Bronchial epithelial cell (primary cell): ENCODE results near the gene NUBPL. TPM values are rescaled to one million over a fixed set of nuclear protein-coding genes. Genes with fewer than 3 reads are reported as not detected.
"Not testable (repeated sequence)": the region's sequence is repeated elsewhere in the genome, so short reads cannot be mapped to it uniquely, and the experiment has no call there.

Experiments used
- DNase-seq: peaks from one replicate; pipeline ENCODE4 v3.0.0-alpha.2; 2010; ENCODE audit warnings: low read depth
- FAIRE-seq: peaks from 2 replicates; lab custom pipeline; 2011; peaks lifted over from hg19 to GRCh38; lab: Jason Lieb, UNC
- H3K27me3 ChIP-seq: 2 replicates; pipeline ENCODE4 v1.5.1; 2011; ENCODE audit warnings: low read length; ENCODE audit not compliant: control insufficient read depth, insufficient read depth
- H3K36me3 ChIP-seq: 2 replicates; pipeline ENCODE4 v1.5.1; 2011; ENCODE audit warnings: low read length; ENCODE audit not compliant: control insufficient read depth, insufficient read depth
- H3K4me3 ChIP-seq: 2 replicates; pipeline ENCODE4 v1.5.1; 2011; ENCODE audit warnings: mild to moderate bottlenecking, low read depth, low read length, control low read depth
- total RNA-seq: library from RNA; depleted of rRNA; stranded (reverse); fragments of >200 nt; gene quantifications from 2 replicates; pipeline ENCODE4 v1.2.1, GENCODE V29; 2014
- TF ChIP-seq, protein P1 (sequence below): IDR thresholded peaks from 2 replicates; pipeline ENCODE4 v1.5.1; 2011; ENCODE audit warnings: mild to moderate bottlenecking, moderate library complexity, low read length, control low read depth, inconsistent platforms; ENCODE audit not compliant: insufficient read depth, severe bottlenecking

Gene NUBPL
- total RNA-seq, 1 donor from 2014 or later = 12.4 TPM

GRCh38 chr14:31777312-31777711 is 216.1 kb downstream of the NUBPL start:
- TF ChIP-seq, protein P1, sequence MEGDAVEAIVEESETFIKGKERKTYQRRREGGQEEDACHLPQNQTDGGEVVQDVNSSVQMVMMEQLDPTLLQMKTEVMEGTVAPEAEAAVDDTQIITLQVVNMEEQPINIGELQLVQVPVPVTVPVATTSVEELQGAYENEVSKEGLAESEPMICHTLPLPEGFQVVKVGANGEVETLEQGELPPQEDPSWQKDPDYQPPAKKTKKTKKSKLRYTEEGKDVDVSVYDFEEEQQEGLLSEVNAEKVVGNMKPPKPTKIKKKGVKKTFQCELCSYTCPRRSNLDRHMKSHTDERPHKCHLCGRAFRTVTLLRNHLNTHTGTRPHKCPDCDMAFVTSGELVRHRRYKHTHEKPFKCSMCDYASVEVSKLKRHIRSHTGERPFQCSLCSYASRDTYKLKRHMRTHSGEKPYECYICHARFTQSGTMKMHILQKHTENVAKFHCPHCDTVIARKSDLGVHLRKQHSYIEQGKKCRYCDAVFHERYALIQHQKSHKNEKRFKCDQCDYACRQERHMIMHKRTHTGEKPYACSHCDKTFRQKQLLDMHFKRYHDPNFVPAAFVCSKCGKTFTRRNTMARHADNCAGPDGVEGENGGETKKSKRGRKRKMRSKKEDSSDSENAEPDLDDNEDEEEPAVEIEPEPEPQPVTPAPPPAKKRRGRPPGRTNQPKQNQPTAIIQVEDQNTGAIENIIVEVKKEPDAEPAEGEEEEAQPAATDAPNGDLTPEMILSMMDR = no peak
- Histone ChIP-seq H3K4me3 (no peak overlapping the region), H3K27me3 (no peaks in the 10 kb centered on the region), H3K36me3 (no peaks in the 10 kb centered on the region)
- FAIRE-seq (no peak), DNase-seq (no peak)

GRCh38 chr14:31781578-31781977 is 220.4 kb downstream of the NUBPL start:
- no peak for FAIRE-seq
- TF ChIP-seq, protein P1 = no peak

DNA sequence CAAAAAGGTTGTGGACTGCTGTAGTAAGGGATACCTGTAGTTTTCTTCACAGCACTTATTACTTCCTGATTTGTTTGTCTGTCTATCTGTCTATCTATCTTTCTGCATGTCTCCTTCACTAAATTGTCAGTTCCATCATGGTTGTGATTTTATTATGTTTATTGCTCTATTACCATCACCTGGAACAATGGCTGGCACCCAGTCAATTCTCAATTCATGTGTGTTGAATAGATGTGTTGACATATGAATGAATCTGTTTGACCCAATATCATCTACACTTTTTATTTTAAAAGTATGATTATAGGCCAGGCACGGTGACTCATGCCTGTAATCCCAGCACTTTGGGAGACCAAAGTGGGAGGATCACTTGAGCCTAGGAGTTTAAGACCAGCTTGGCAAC is 224.4 kb downstream of the NUBPL start:
- H3K27me3 ChIP-seq = no peaks in the 10 kb centered on the region
- TF ChIP-seq, protein P1 = no peak
- DNase-seq = no peak
- no peaks in the 10 kb centered on the region for H3K36me3 ChIP-seq
- no peak for FAIRE-seq
- no peak overlapping the region for H3K4me3 ChIP-seq

More at GRCh38 chr14:31781578-31781977, 220.4 kb downstream of the NUBPL start:
- H3K36me3 ChIP-seq = no peaks in the 10 kb centered on the region
- no peaks in the 10 kb centered on the region for H3K27me3 ChIP-seq
- no peak for DNase-seq
- no peak overlapping the region for H3K4me3 ChIP-seq

DNA sequence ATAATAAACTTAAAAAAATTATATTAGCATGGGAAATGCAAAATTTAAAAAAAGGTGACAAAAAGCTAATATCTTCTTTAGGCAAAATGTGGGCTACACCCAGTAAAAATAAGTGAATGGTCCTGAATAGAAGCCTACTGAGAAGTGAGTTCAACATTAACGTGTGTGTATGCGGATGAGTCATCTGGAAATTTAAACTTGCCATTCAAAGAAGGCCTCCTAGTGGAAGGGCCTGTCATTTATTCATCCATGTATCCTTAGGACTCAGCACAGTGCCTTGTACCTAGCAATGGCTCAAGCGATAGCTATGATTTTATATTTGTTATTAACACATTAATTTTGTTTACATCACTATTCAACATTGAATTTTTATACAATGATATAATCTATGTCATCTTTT is 226.2 kb downstream of the NUBPL start:
- Histone ChIP-seq H3K36me3 (no peaks in the 10 kb centered on the region), H3K4me3 (no peak overlapping the region), H3K27me3 (no peaks in the 10 kb centered on the region)
- DNase-seq (peak; percentile 66), FAIRE-seq (no peak)
- TF ChIP-seq, protein P1 = peak; percentile 29

DNA sequence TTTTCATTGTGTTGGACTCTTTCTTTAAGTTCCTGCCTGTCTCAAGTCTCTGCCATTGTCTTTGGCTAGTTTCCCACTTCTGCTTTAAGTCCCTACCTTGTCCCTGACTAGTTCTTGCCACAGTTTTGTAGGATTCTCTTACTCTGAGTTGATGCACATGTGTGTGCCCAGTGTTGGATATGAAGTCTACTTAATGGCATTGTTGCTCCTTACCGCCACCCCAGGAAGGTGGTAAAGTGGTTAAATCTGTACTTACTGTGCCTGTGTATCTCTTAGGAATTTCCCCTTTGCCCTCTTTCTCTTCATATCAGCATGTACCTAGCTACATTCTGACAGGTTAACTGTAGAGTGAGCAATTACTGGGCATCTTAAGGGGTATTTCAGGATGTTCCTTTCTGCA is 227.1 kb downstream of the NUBPL start:
- Histone ChIP-seq H3K27me3 (no peaks in the 10 kb centered on the region), H3K4me3 (no peak overlapping the region), H3K36me3 (no peaks in the 10 kb centered on the region)
- no peak for DNase-seq
- no peak for FAIRE-seq
- TF ChIP-seq, protein P1 = no peak

- Histone ChIP-seq H3K27me3 (no peaks in the 10 kb centered on the region), H3K4me3 (no peak overlapping the region), H3K36me3 (no peaks in the 10 kb centered on the region)
- FAIRE-seq = no peak
- DNase-seq = peak; percentile 64
- TF ChIP-seq, protein P1 = no peak
Measured at GRCh38 chr14:31792726-31793125, 231.5 kb downstream of the NUBPL start.

GRCh38 chr14:31797946-31798345 is 236.7 kb downstream of the NUBPL start:
- not testable (repeated sequence) for H3K4me3 ChIP-seq, DNase-seq, H3K27me3 ChIP-seq, H3K36me3 ChIP-seq, FAIRE-seq
